Measurements from ENCODE around the gene TBC1D20.

TBC1D20 gene

DNA sequence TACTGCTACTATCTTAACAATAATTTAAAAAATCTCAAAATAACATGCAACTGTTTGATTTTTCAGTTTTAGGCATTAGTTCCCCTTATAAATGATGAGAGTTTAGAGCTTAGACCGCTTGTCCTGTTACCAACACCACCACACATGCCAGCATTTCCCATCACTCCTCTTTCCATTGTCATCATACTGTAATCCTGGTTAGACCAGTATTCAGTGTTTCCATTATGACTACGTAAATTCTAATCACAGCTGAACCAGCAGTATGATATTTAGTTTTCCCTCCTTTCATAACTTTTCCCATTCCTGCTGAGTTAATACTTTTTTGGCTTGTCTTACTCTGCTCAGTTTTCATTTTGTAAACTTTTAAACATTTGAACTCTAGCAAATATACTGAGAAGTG is 12.2 kb upstream of the TBC1D20 start:
- TF ChIP-seq, protein P1, sequence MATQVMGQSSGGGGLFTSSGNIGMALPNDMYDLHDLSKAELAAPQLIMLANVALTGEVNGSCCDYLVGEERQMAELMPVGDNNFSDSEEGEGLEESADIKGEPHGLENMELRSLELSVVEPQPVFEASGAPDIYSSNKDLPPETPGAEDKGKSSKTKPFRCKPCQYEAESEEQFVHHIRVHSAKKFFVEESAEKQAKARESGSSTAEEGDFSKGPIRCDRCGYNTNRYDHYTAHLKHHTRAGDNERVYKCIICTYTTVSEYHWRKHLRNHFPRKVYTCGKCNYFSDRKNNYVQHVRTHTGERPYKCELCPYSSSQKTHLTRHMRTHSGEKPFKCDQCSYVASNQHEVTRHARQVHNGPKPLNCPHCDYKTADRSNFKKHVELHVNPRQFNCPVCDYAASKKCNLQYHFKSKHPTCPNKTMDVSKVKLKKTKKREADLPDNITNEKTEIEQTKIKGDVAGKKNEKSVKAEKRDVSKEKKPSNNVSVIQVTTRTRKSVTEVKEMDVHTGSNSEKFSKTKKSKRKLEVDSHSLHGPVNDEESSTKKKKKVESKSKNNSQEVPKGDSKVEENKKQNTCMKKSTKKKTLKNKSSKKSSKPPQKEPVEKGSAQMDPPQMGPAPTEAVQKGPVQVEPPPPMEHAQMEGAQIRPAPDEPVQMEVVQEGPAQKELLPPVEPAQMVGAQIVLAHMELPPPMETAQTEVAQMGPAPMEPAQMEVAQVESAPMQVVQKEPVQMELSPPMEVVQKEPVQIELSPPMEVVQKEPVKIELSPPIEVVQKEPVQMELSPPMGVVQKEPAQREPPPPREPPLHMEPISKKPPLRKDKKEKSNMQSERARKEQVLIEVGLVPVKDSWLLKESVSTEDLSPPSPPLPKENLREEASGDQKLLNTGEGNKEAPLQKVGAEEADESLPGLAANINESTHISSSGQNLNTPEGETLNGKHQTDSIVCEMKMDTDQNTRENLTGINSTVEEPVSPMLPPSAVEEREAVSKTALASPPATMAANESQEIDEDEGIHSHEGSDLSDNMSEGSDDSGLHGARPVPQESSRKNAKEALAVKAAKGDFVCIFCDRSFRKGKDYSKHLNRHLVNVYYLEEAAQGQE (IDR thresholded peaks at IDR 0.05; ENCODE audit: insufficient read depth in 1 of 2, low read depth in 2 of 2, low read length in 2 of 2): no peak
- TF ChIP-seq TAF1 (IDR thresholded peaks at IDR 0.05; ENCODE audit: borderline replicate concordance, insufficient read depth, low read length) (no peak), SIN3A (IDR thresholded peaks at IDR 0.05; ENCODE audit: borderline replicate concordance, insufficient read depth, low read length) (no peak), FOXP2 (optimal IDR thresholded peaks at IDR 0.05; ENCODE audit: borderline replicate concordance, extremely low read depth, extremely low read length, insufficient read depth) (no peak)

DNA sequence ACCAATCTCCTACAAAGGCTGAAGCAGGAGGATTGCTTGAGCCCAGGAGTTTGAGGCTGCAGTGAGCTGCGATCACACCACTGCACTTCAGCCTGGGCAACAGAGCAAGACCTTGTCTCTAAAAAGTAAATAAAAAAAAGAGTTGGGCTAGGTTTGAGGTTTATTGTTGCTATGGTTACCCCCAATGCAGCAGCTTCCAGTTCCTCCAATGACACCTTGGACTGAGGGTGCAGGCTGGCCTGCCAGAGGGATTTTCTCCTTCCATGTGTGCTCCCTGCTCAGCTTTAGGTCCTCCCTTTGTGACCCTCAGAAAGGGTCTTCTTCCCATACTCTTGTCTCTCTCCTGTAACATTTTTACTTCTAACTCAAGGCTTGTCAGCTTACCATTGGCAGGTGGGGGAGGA is 10.6 kb upstream of the TBC1D20 start:
- peak; percentile 28; the same call in 1 of the 2 replicates for TF ChIP-seq POLR2AphosphoS5 (IDR thresholded peaks at IDR 0.05; ENCODE audit: low read depth, low read length)
- TF ChIP-seq, protein P1 (IDR thresholded peaks at IDR 0.05; ENCODE audit: insufficient read depth in 1 of 2, low read depth in 2 of 2, low read length in 2 of 2): no peak
- TF ChIP-seq TAF1 (IDR thresholded peaks at IDR 0.05; ENCODE audit: borderline replicate concordance, insufficient read depth, low read length): no peak

DNA sequence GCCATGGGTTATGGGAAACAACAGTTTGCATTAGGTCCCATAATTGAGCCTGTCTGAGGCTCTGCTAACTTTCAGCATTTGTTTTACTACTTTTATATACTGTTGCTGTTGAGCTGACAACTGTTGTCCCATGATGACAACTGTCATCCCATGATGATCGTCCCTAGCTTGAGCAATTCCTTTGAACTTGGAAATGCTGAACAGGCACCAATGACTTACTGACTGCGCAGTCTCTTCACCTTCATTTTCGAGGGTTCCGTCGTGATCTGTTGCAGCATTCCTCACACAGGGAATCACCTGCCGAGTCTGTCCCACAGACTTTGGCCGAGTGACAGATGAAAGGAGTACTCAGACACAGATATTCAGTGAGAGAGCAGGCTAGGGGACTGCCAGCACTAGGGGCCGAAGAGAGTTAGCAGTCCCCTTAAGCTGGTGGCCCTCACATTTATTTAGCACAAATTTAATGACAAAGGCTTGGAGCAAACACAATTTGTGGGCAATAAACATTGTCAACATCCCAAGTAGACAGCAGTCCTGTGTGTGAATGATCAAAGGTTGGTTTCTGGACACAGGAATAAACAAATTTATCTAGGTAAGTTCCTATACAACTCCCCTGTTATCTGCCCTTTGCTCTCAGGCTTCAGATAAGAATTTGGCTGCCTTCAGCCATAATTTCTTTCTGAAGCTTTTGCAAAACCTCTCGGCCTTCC is 10.0 kb upstream of the TBC1D20 start:
- TF ChIP-seq FOXP2 (optimal IDR thresholded peaks at IDR 0.05; ENCODE audit: borderline replicate concordance, extremely low read depth, extremely low read length, insufficient read depth) (no peak), POLR2AphosphoS5 (IDR thresholded peaks at IDR 0.05; ENCODE audit: low read depth, low read length) (no peak), TAF1 (IDR thresholded peaks at IDR 0.05; ENCODE audit: borderline replicate concordance, insufficient read depth, low read length) (no peak), SIN3A (IDR thresholded peaks at IDR 0.05; ENCODE audit: borderline replicate concordance, insufficient read depth, low read length) (no peak)
- TF ChIP-seq, protein P1 (IDR thresholded peaks at IDR 0.05; ENCODE audit: insufficient read depth in 1 of 2, low read depth in 2 of 2, low read length in 2 of 2): no peak

DNA sequence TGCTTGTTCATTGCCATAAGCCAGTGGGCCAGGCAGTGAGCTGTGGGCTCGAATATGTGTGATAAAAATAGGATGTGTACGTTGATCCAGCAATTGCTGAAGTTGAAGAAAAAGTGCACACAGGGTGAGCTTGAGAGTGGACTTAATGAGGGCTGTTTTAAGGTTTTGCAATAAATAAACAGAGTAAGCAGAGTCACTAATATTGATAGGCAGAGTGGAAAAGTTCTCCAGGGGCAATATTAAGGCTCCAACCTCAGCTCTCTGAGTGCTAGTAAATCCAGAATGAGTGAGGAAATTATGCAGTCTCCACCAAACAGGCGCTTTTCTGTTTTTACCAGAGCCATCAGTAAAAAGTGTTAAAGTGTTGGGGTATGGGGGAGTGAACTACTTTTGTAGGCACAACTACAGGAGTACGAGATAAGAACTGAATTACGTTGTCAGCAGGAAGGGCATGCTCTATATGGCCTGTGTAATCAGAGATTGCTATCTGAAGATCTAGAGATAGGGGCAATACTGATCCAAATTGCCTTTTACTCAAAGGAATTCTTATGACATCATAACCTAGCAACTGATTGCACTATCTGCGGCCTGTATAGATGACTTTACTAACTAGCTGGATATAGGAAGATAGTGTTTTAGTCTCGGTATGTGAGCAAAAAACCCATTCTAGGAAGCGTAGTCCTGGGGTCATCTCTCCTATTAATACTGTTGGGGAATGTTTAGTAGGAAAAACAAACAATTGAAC is 7.6 kb upstream of the TBC1D20 start:
- TF ChIP-seq FOXP2 (optimal IDR thresholded peaks at IDR 0.05; ENCODE audit: borderline replicate concordance, extremely low read depth, extremely low read length, insufficient read depth) (no peak), SIN3A (IDR thresholded peaks at IDR 0.05; ENCODE audit: borderline replicate concordance, insufficient read depth, low read length) (no peak), POLR2AphosphoS5 (IDR thresholded peaks at IDR 0.05; ENCODE audit: low read depth, low read length) (no peak), TAF1 (IDR thresholded peaks at IDR 0.05; ENCODE audit: borderline replicate concordance, insufficient read depth, low read length) (no peak)
- TF ChIP-seq, protein P1 (IDR thresholded peaks at IDR 0.05; ENCODE audit: insufficient read depth in 1 of 2, low read depth in 2 of 2, low read length in 2 of 2): no peak

All from PFSK-1 (cell line).